Left cardiac atrium (tissue), 4 donors: Measurements from ENCODE around the gene SHFL. TPM values are rescaled to one million over a fixed set of nuclear protein-coding genes. Genes with fewer than 3 reads are reported as not detected.

ENCODE experiments used
- ATAC-seq, 2 donors: fragments of 200-7000 bp; cut with Tn5 transposase; one replicate each; pipeline ENCODE4 v1.9.1; 2020; ENCODE audit warnings: mild to moderate bottlenecking in 2 of 2, moderate library complexity in 2 of 2
- DNase-seq: peaks from one replicate; pipeline ENCODE4 v3.0.0-alpha.2; 2020
- intact Hi-C, 2 donors: fragments of 100-400 bp; cut with DNase I; formaldehyde crosslinking; loops; one replicate each; pipeline versions ENCODE4 v1.14.1 to v1.15.1; 2022 to 2023
- long read RNA-seq: library from polyadenylated mRNA; unstranded; transcript quantifications from one replicate; pipeline ENCODE4 v2.0.0, GENCODE V29; 2021
- total RNA-seq, 2 donors: library from RNA; stranded (reverse); fragmentation: NEBNext Ultra II Directional; extraction: Animal tissue kit (Norgen Biotek cat#: 25700); gene quantifications; one replicate each; pipeline ENCODE4 v1.2.1, GENCODE V29; 2021
- donor health status: DM: no; HTN: yes; CAD: no.
- donor health status: DM: no; HTN: yes; CAD: no; lungs with severe emphysema.
- donor health status: DM: yes; HTN: yes; CAD: no.
- donor health status: Dilated cardiomyopathy.

The SHFL gene
- 10 to 100 TPM; 11.4 to 18.7 TPM for total RNA-seq
- long read RNA-seq, transcript C19orf66-201 (8 exons, 2,117 nt) = major isoform, 16 of 23 reads
- long read RNA-seq, partial matches to known transcripts = 1 of 23 reads
- long read RNA-seq, other reads (novel, unspliced or antisense) = 0 of 23 reads

GRCh38 chr19:10085641-10086590 lies at the start of gene SHFL:
TSS of gene SHFL (plus strand) at chr19:10086317. CDS start at chr19:10086428, 111 bp downstream.
- ATAC-seq (peak; percentile 94 to 97), DNase-seq (peak; percentile 80)
- intact Hi-C loops = no loop called here

GRCh38 chr19:10036601-10037071 lies 49.5 kb upstream of the SHFL start:
- intact Hi-C loops = no loop called here

GRCh38 chr19:10037367-10037766 lies 48.8 kb upstream of the SHFL start:
- ATAC-seq = no peak
- intact Hi-C loops = no loop called here
- no peak for DNase-seq

More at GRCh38 chr19:10036601-10037071, 49.5 kb upstream of the SHFL start:
- DNase-seq (no peak), ATAC-seq (peak in 1 of 2 donors; percentile 38)

GRCh38 chr19:10037809-10038208 lies 48.3 kb upstream of the SHFL start:
- intact Hi-C loops = no loop called here
- ATAC-seq = no peak

GRCh38 chr19:10043286-10043927 lies 42.7 kb upstream of the SHFL start:
- intact Hi-C loops = no loop called here
- DNase-seq (no peak), ATAC-seq (no peak)

More at GRCh38 chr19:10037809-10038208, 48.3 kb upstream of the SHFL start:
- no peak for DNase-seq

- ATAC-seq (no peak), DNase-seq (no peak)
- intact Hi-C loops = no loop called here
These were observed 41.7 kb upstream of the SHFL start for GRCh38 chr19:10044390-10044789.

- intact Hi-C loops = no loop called here
- ATAC-seq (no peak), DNase-seq (no peak)
These were observed 40.7 kb upstream of the SHFL start for GRCh38 chr19:10045371-10045770.

GRCh38 chr19:10049626-10050025 lies 36.5 kb upstream of the SHFL start:
- DNase-seq = no peak
- intact Hi-C loops = no loop called here
- no peak for ATAC-seq

- DNase-seq (no peak), ATAC-seq (no peak)
- intact Hi-C loops = no loop called here
These were observed 33.3 kb upstream of the SHFL start for GRCh38 chr19:10052602-10053360.

- DNase-seq = no peak
- no peak for ATAC-seq
- intact Hi-C loops = no loop called here
These were observed 24.3 kb upstream of the SHFL start for GRCh38 chr19:10061717-10062310.

- no peak for DNase-seq
- intact Hi-C loops = no loop called here
- ATAC-seq = no peak
These were observed 17.9 kb upstream of the SHFL start for GRCh38 chr19:10068205-10068604.

- intact Hi-C loops = no loop called here
- ATAC-seq (no peak), DNase-seq (no peak)
These were observed 17.1 kb upstream of the SHFL start for GRCh38 chr19:10069046-10069445.

- no peak for DNase-seq
- ATAC-seq = no peak
- intact Hi-C loops = no loop called here
These were observed 15.2 kb upstream of the SHFL start for GRCh38 chr19:10070730-10071446.

- ATAC-seq (no peak), DNase-seq (no peak)
- intact Hi-C loops = no loop called here
These were observed 12.0 kb upstream of the SHFL start for GRCh38 chr19:10074153-10074552.

- no peak for ATAC-seq
- intact Hi-C loops = no loop called here
- DNase-seq = no peak
These were observed 9.6 kb upstream of the SHFL start for GRCh38 chr19:10076535-10076934.

GRCh38 chr19:10078329-10078728 lies 7.8 kb upstream of the SHFL start:
- no peak for ATAC-seq
- no peak for DNase-seq
- intact Hi-C loops = no loop called here

GRCh38 chr19:10079031-10079453 lies 7.1 kb upstream of the SHFL start:
- intact Hi-C loops = no loop called here

GRCh38 chr19:10083911-10084310 lies 2.2 kb upstream of the SHFL start:
- no peak for DNase-seq
- intact Hi-C loops = no loop called here
- ATAC-seq = no peak

More at GRCh38 chr19:10079031-10079453, 7.1 kb upstream of the SHFL start:
- DNase-seq = no peak
- ATAC-seq = no peak
